B cell (primary cell): Measurements from ENCODE around the gene HCST. TPM values are rescaled to one million over a fixed set of nuclear protein-coding genes. Genes with fewer than 3 reads are reported as not detected.

Experiments
- ATAC-seq: fragments of 200-7000 bp; cut with Tn5 transposase; one replicate; pipeline ENCODE4 v1.10.0; 2021; ENCODE audit warnings: low read depth, mild to moderate bottlenecking, moderate number of reproducible peaks, moderate library complexity
- CTCF ChIA-PET: fragments of 350-600 bp; sonication (Branson Sonifier 250); formaldehyde crosslinking; loops from one replicate; lab custom pipeline; 2021; ENCODE audit warnings: antibody characterized with exemption, inconsistent platforms; lab: Charles Lee
- POLR2A ChIA-PET: fragments of 350-600 bp; sonication (Branson Sonifier 250); formaldehyde crosslinking; loops from one replicate; lab custom pipeline; 2021; ENCODE audit warnings: antibody characterized with exemption; lab: Charles Lee
- DNase-seq: peaks from one replicate; pipeline ENCODE4 v3.0.0; 2013
- H2AFZ ChIP-seq: 2 replicates; pipeline ENCODE4 v1.6.1; 2012; ENCODE audit warnings: mild to moderate bottlenecking, low read depth, low read length; ENCODE audit not compliant: insufficient read depth, poor library complexity, severe bottlenecking
- H3K27ac ChIP-seq, 2 donors: 1 replicate in 1 of 2; 2 replicates in 1 of 2; pipeline ENCODE4 v1.5.1; 2012 to 2013; ENCODE audit warnings: low read length in 2 of 2, mild to moderate bottlenecking in 2 of 2, moderate library complexity in 1 of 2
- H3K27me3 ChIP-seq, 4 experiments: fragments of 200-600 bp in 1 of 4; sonication (generic) in 1 of 4; replicated peaks in 1 of 4; 1 replicate in 2 of 4; 2 replicates in 2 of 4; pipeline versions ENCODE4 v1.6.1 to v1.7.0; 2013 to 2016; ENCODE audit warnings: low read length in 3 of 4, mild to moderate bottlenecking in 2 of 4, mixed read lengths in 1 of 4, moderate library complexity in 1 of 4; ENCODE audit not compliant: insufficient read depth in 4 of 4, control insufficient read depth in 3 of 4; ENCODE audit errors: control extremely low read depth in 1 of 4
- H3K36me3 ChIP-seq, 2 experiments: replicated peaks in 1 of 2; 1 replicate in 1 of 2; 2 replicates in 1 of 2; pipeline versions ENCODE4 v1.6.1 to v1.7.1; 2013; ENCODE audit warnings: low read length in 1 of 2; ENCODE audit not compliant: insufficient read depth in 2 of 2, control insufficient read depth in 1 of 2; ENCODE audit errors: control extremely low read depth in 1 of 2, extremely low read depth in 1 of 2
- H3K4me1 ChIP-seq, 2 donors: fragments of 200-600 bp in 1 of 2; sonication (generic) in 1 of 2; 1 replicate in 1 of 2; 2 replicates in 1 of 2; pipeline versions ENCODE4 v1.5.1 to v1.6.1; 2013 to 2017; ENCODE audit warnings: low read length in 2 of 2; ENCODE audit not compliant: control insufficient read depth in 2 of 2, insufficient read depth in 2 of 2
- H3K4me2 ChIP-seq: replicated peaks from 2 replicates; pipeline ENCODE3; 2012; ENCODE audit warnings: mild to moderate bottlenecking, low read depth, low read length; ENCODE audit not compliant: poor library complexity, severe bottlenecking
- H3K4me3 ChIP-seq, 5 experiments: fragments of 200-600 bp in 1 of 5; sonication (generic) in 1 of 5; 1 replicate in 3 of 5; 2 replicates in 2 of 5; pipeline versions ENCODE4 v1.5.1 to v1.7.0; 2011 to 2016; ENCODE audit warnings: low read length in 4 of 5, mild to moderate bottlenecking in 4 of 5, low read depth in 2 of 5, control low read depth in 1 of 5, moderate library complexity in 1 of 5; ENCODE audit not compliant: insufficient read depth in 1 of 5; ENCODE audit errors: control extremely low read depth in 1 of 5, extremely low read depth in 1 of 5
- H3K79me2 ChIP-seq: fragments of 200-600 bp; sonication (generic); one replicate; pipeline ENCODE4 v1.6.0; 2016; ENCODE audit warnings: low read length; ENCODE audit not compliant: control insufficient read depth, insufficient read depth
- H3K9ac ChIP-seq: fragments of 200-600 bp; sonication (generic); 2 replicates; pipeline ENCODE4 v1.6.1; 2017; ENCODE audit warnings: mild to moderate bottlenecking, low read length, moderate library complexity
- H3K9me3 ChIP-seq, 3 donors: one replicate each; pipeline versions ENCODE4 v1.6.1 to v1.7.1; 2013; ENCODE audit warnings: low read length in 2 of 3; ENCODE audit not compliant: control insufficient read depth in 2 of 3, insufficient read depth in 1 of 3; ENCODE audit errors: control extremely low read depth in 1 of 3
- H4K20me1 ChIP-seq: 2 replicates; pipeline ENCODE4 v1.6.0; 2012; ENCODE audit warnings: mild to moderate bottlenecking, low read length; ENCODE audit not compliant: insufficient read depth, control insufficient read depth, poor library complexity, severe bottlenecking
- H3K27ac Mint-ChIP-seq: one replicate; pipeline ENCODE4 v1.8.0; 2021; ENCODE audit warnings: mixed read lengths
- H3K27me3 Mint-ChIP-seq: one replicate; pipeline ENCODE4 v1.8.0; 2021; ENCODE audit warnings: mixed read lengths
- H3K4me1 Mint-ChIP-seq: one replicate; pipeline ENCODE4 v1.8.0; 2021; ENCODE audit warnings: mixed read lengths
- H3K4me3 Mint-ChIP-seq: one replicate; pipeline ENCODE4 v1.8.0; 2021; ENCODE audit warnings: mixed read lengths
- H3K9me3 Mint-ChIP-seq: one replicate; pipeline ENCODE4 v1.8.0; 2022; ENCODE audit warnings: mixed read lengths; ENCODE audit not compliant: insufficient read depth
- CTCF ChIP-seq: fragments of 200-600 bp; IDR thresholded peaks from one replicate; pipeline ENCODE4 v1.8.0; 2022; ENCODE audit warnings: antibody characterized with exemption, mild to moderate bottlenecking
- EZH2 ChIP-seq: IDR thresholded peaks from 2 replicates; pipeline ENCODE4 v1.6.1; 2012; ENCODE audit warnings: borderline replicate concordance, low read depth, mild to moderate bottlenecking, moderate library complexity, low read length; ENCODE audit not compliant: insufficient read depth, poor library complexity, severe bottlenecking
- WGBS: methylation state at CpG from one replicate; pipeline ENCODE4 v1.1.5; 2013; ENCODE audit warnings: missing lambda C conversion rate; ENCODE audit not compliant: insufficient coverage; 5-methylcytosine and 5-hydroxymethylcytosine counted together
- intact Hi-C: fragments of 100-400 bp; cut with micrococcal nuclease; formaldehyde crosslinking; loops from one replicate; pipeline ENCODE4 v1.10.0; 2022
- polyA plus RNA-seq: library from polyadenylated mRNA; depleted of rRNA; stranded (reverse); fragments of >200 nt; gene quantifications from 2 replicates; pipeline ENCODE4 v1.2.3, GENCODE V29; 2012
- total RNA-seq, 2 donors: library from RNA; stranded (reverse); fragments of 120-200 nt in 1 of 2; gene quantifications; 1 replicate in 1 of 2; 2 replicates in 1 of 2; pipeline versions ENCODE4 v1.2.3 to v1.2.4, GENCODE V29; 2013 to 2022

Gene HCST
- total and polyA plus RNA-seq, 2 donors (not counting 1 experiment from before 2014, with no cell fraction given), result 4.8 to 40.6 TPM

- Histone ChIP-seq H3K4me1 (peaks cover 12 to 15% of the 10 kb centered on the region in 2 donors), H2AFZ (no peak overlapping the region), H3K4me2 (no peak overlapping the region), H3K4me3 (no peak overlapping the region), H3K79me2 (no peaks in the 10 kb centered on the region), H3K9ac (no peak overlapping the region), H3K27me3 (peaks cover 0 to 10% (median 2%) of the 10 kb centered on the region in 4 experiments), H3K9me3 (no peaks in the 10 kb centered on the region), H3K36me3 (no peaks in the 10 kb centered on the region), H4K20me1 (no peaks in the 10 kb centered on the region), H3K27ac (no peak overlapping the region)
- Mint-ChIP-seq H3K9me3 (no peaks in the 10 kb centered on the region), H3K27me3 (peaks cover 21% of the 10 kb centered on the region), H3K27ac (no peak overlapping the region), H3K4me1 (peaks cover 20% of the 10 kb centered on the region), H3K4me3 (no peak overlapping the region)
- CTCF ChIA-PET, result no interaction called here
- intact Hi-C loops, result no loop called here
- POLR2A ChIA-PET, result interaction anchor here (1.3 kb wide), 1 partner anchor 51 kb away, joined by 4 read pairs; no protein-coding TSS in a partner anchor
- TF ChIP-seq EZH2, result no peak
- no peak for TF ChIP-seq CTCF
- 86% methylated on average over 2 of the region's 4 CpGs for WGBS
- DNase-seq, result no peak
- ATAC-seq, result no peak
Observed at GRCh38 chr19:35940839-35941238, 38.5 kb downstream of the HCST start.

- Histone ChIP-seq H3K4me2 (no peak overlapping the region), H3K36me3 (no peaks in the 10 kb centered on the region), H3K4me3 (no peak overlapping the region), H3K27me3 (no peaks in the 10 kb centered on the region), H3K79me2 (no peaks in the 10 kb centered on the region), H3K9ac (no peak overlapping the region), H4K20me1 (no peaks in the 10 kb centered on the region), H2AFZ (no peak overlapping the region), H3K9me3 (no peaks in the 10 kb centered on the region), H3K27ac (no peak overlapping the region), H3K4me1 (peaks cover 2 to 4% of the 10 kb centered on the region in 2 donors)
- DNase-seq, result no peak
- WGBS, result 90% methylated on average over 3 of the region's 3 CpGs
- intact Hi-C loops, result no loop called here
- no peak for TF ChIP-seq EZH2
- no peak for TF ChIP-seq CTCF
- CTCF ChIA-PET, result no interaction called here
- no peaks in the 10 kb centered on the region for H3K9me3 Mint-ChIP-seq
- no peak overlapping the region for H3K27ac Mint-ChIP-seq
- POLR2A ChIA-PET, result no interaction called here
- no peak overlapping the region for H3K4me3 Mint-ChIP-seq
- H3K4me1 Mint-ChIP-seq, result peaks cover 13% of the 10 kb centered on the region
- H3K27me3 Mint-ChIP-seq, result peaks cover 17% of the 10 kb centered on the region
- ATAC-seq, result no peak
Observed at GRCh38 chr19:35942235-35942634, 39.9 kb downstream of the HCST start.
